H9 (cell line): ENCODE results near the gene SYT17. TPM values are rescaled to one million over a fixed set of nuclear protein-coding genes. Genes with fewer than 3 reads are reported as not detected.

Source experiments
- DNase-seq: peaks from one replicate; pipeline ENCODE4 v3.0.0-alpha.2; 2017
- H2AFZ ChIP-seq: one replicate; pipeline ENCODE4 v1.6.1; 2013; ENCODE audit warnings: mild to moderate bottlenecking, low read length, control low read depth, moderate library complexity
- H2AK5ac ChIP-seq: 2 replicates; pipeline ENCODE4 v1.6.1; 2013; ENCODE audit warnings: low read length, control low read depth, mixed read lengths; ENCODE audit not compliant: insufficient read length
- H2BK120ac ChIP-seq: one replicate; pipeline ENCODE4 v1.6.1; 2013; ENCODE audit warnings: low read depth, mild to moderate bottlenecking, low read length, control low read depth, inconsistent platforms; ENCODE audit not compliant: poor library complexity, severe bottlenecking
- H2BK12ac ChIP-seq: 2 replicates; pipeline ENCODE4 v1.6.1; 2013; ENCODE audit warnings: low read length, control low read depth, mixed read lengths, low read depth; ENCODE audit not compliant: insufficient read length
- H2BK15ac ChIP-seq: 2 replicates; pipeline ENCODE4 v1.6.1; 2013; ENCODE audit warnings: low read depth, low read length, control low read depth
- H2BK20ac ChIP-seq: one replicate; pipeline ENCODE4 v1.6.1; 2013; ENCODE audit warnings: low read depth, mild to moderate bottlenecking, low read length, control low read depth, inconsistent platforms; ENCODE audit not compliant: poor library complexity, severe bottlenecking
- H2BK5ac ChIP-seq: 2 replicates; pipeline ENCODE4 v1.6.1; 2013; ENCODE audit warnings: low read length, control low read depth, mixed read lengths; ENCODE audit not compliant: insufficient read length
- H3K14ac ChIP-seq: 2 replicates; pipeline ENCODE4 v1.6.1; 2013; ENCODE audit warnings: low read length, control low read depth; ENCODE audit not compliant: insufficient read depth
- H3K18ac ChIP-seq: 2 replicates; pipeline ENCODE4 v1.6.1; 2013; ENCODE audit warnings: low read depth, mild to moderate bottlenecking, mixed read lengths, low read length, control low read depth; ENCODE audit not compliant: insufficient read length
- H3K23ac ChIP-seq: 2 replicates; pipeline ENCODE4 v1.6.1; 2013; ENCODE audit warnings: low read length, control low read depth, mixed read lengths, low read depth; ENCODE audit not compliant: insufficient read length
- H3K23me2 ChIP-seq: 2 replicates; pipeline ENCODE4 v1.6.1; 2013; ENCODE audit warnings: low read depth, mild to moderate bottlenecking, mixed read lengths, low read length, control low read depth; ENCODE audit not compliant: insufficient read length, poor library complexity, severe bottlenecking
- H3K27ac ChIP-seq: 2 replicates; pipeline ENCODE4 v1.5.1; 2013; ENCODE audit warnings: low read length, control low read depth, mixed read lengths, low read depth; ENCODE audit not compliant: insufficient read length
- H3K27me3 ChIP-seq: 2 replicates; pipeline ENCODE4 v1.6.1; 2013; ENCODE audit warnings: low read length, control low read depth, inconsistent platforms; ENCODE audit not compliant: insufficient read depth
- H3K4ac ChIP-seq: 2 replicates; pipeline ENCODE4 v1.6.1; 2013; ENCODE audit warnings: low read depth, mild to moderate bottlenecking, control low read depth, inconsistent platforms, low read length, moderate library complexity
- H3K4me1 ChIP-seq: 2 replicates; pipeline ENCODE4 v1.6.1; 2013; ENCODE audit warnings: low read length, control low read depth, inconsistent platforms; ENCODE audit not compliant: insufficient read depth
- H3K4me2 ChIP-seq: 2 replicates; pipeline ENCODE4 v1.6.1; 2013; ENCODE audit warnings: low read length, control low read depth, mixed read lengths; ENCODE audit not compliant: insufficient read length, insufficient read depth
- H3K56ac ChIP-seq: 2 replicates; pipeline ENCODE4 v1.6.1; 2013; ENCODE audit warnings: low read depth, mild to moderate bottlenecking, mixed read lengths, low read length, control low read depth; ENCODE audit not compliant: insufficient read length
- H3K79me1 ChIP-seq: 2 replicates; pipeline ENCODE4 v1.6.1; 2013; ENCODE audit warnings: low read depth, mild to moderate bottlenecking, moderate library complexity, low read length, control low read depth, inconsistent platforms; ENCODE audit not compliant: insufficient read depth, poor library complexity, severe bottlenecking
- H3K79me2 ChIP-seq: 2 replicates; pipeline ENCODE4 v1.6.1; 2013; ENCODE audit warnings: low read length, control low read depth, inconsistent platforms; ENCODE audit not compliant: insufficient read depth
- H3K9ac ChIP-seq: 2 replicates; pipeline ENCODE4 v1.6.1; 2013; ENCODE audit warnings: low read length, control low read depth, mixed read lengths; ENCODE audit not compliant: insufficient read length; ENCODE audit errors: extremely low read depth
- H3K9me3 ChIP-seq: one replicate; pipeline ENCODE4 v1.6.1; 2013; ENCODE audit warnings: low read depth, low read length, inconsistent platforms; ENCODE audit not compliant: control insufficient read depth
- H3T11ph ChIP-seq: one replicate; pipeline ENCODE4 v1.6.1; 2013; ENCODE audit warnings: mild to moderate bottlenecking, low read length, control low read depth, inconsistent platforms
- H4K20me1 ChIP-seq: one replicate; pipeline ENCODE4 v1.6.1; 2013; ENCODE audit not compliant: control insufficient read depth, insufficient read length, insufficient read depth
- H4K5ac ChIP-seq: 2 replicates; pipeline ENCODE4 v1.6.1; 2013; ENCODE audit warnings: low read depth, mild to moderate bottlenecking, mixed read lengths, low read length, control low read depth; ENCODE audit not compliant: insufficient read length
- H4K8ac ChIP-seq: replicated peaks from 2 replicates; pipeline ENCODE4 v1.6.1; 2013; ENCODE audit warnings: low read length, control low read depth, mixed read lengths, low read depth; ENCODE audit not compliant: insufficient read length
- H4K91ac ChIP-seq: 2 replicates; pipeline ENCODE4 v1.6.1; 2013; ENCODE audit warnings: low read depth, mild to moderate bottlenecking, moderate library complexity, mixed read lengths, low read length, control low read depth; ENCODE audit not compliant: insufficient read length
- H3K27ac Mint-ChIP-seq, 3 experiments: 2 replicates in 2 of 3; 3 replicates in 1 of 3; pipeline ENCODE4 v1.8.0; 2020 to 2021; ENCODE audit warnings: mixed read lengths in 3 of 3, mild to moderate bottlenecking in 1 of 3, moderate library complexity in 1 of 3
- H3K27me3 Mint-ChIP-seq: 2 replicates; pipeline ENCODE4 v1.8.0; 2021; ENCODE audit warnings: low read depth, mild to moderate bottlenecking, moderate library complexity, mixed read lengths
- H3K36me3 Mint-ChIP-seq, 3 experiments: 2 replicates in 2 of 3; 3 replicates in 1 of 3; pipeline ENCODE4 v1.8.0; 2020 to 2021; ENCODE audit warnings: low read depth in 3 of 3, mixed read lengths in 3 of 3; ENCODE audit not compliant: insufficient read depth in 1 of 3
- H3K4me1 Mint-ChIP-seq, 2 experiments: 2 replicates each; pipeline ENCODE4 v1.8.0; 2020; ENCODE audit warnings: mixed read lengths in 2 of 2
- H3K4me3 Mint-ChIP-seq, 2 experiments: 2 replicates in 1 of 2; 3 replicates in 1 of 2; pipeline ENCODE4 v1.8.0; 2020 to 2021; ENCODE audit warnings: mild to moderate bottlenecking in 2 of 2, mixed read lengths in 2 of 2, moderate library complexity in 1 of 2
- H3K9me3 Mint-ChIP-seq, 2 experiments: 2 replicates in 1 of 2; 3 replicates in 1 of 2; pipeline ENCODE4 v1.8.0; 2020; ENCODE audit warnings: mild to moderate bottlenecking in 2 of 2, mixed read lengths in 2 of 2, moderate library complexity in 1 of 2
- WGBS: extraction: QIAGEN DNeasy Blood & Tissue Kit; methylation state at CpG from one replicate; pipeline ENCODE4 v1.1.7; 2013; ENCODE audit warnings: missing lambda C conversion rate, low lambda C conversion rate, mixed read lengths; ENCODE audit not compliant: insufficient read length; ENCODE audit errors: extremely low coverage; 5-methylcytosine and 5-hydroxymethylcytosine counted together
- total RNA-seq: library from RNA; stranded (reverse); gene quantifications from 2 replicates; pipeline ENCODE4 v1.2.1, GENCODE V29; 2021
- TF ChIP-seq, protein P1 (sequence below): fragments of 200-600 bp; sonication (generic); conservative IDR thresholded peaks from 3 replicates; pipeline ENCODE4 v1.8.0; 2021; ENCODE audit warnings: antibody characterized with exemption, mild to moderate bottlenecking

SYT17 gene
- total RNA-seq, 1 experiment from 2014 or later = 3.0 TPM

DNA sequence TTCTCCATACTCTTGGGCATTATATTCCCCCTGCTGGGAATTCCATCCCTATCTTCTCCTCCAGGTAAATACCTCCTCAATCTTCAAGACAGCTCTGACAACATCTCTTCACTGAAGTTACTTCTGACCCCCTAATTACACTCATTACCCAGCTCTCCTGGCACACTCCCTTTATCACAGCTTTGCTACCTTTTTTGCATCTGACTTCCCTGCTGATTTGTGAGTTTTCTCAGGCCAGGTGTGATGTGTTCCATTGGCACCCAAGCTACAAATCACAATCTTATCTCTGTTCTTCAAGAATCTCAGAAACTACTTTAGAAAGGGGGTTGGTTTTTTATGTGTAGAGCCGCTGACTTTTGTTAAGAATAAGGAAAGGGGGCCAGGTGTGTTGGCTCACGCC, 131.5 kb downstream of the SYT17 start:
- H2BK12ac ChIP-seq = no peak overlapping the region
- H3K4ac ChIP-seq = no peak overlapping the region
- no peak overlapping the region for H3K4me2 ChIP-seq
- no peaks in the 10 kb centered on the region for H3K36me3 Mint-ChIP-seq
- H2AFZ ChIP-seq = no peak overlapping the region
- no peak overlapping the region for H3K4me3 Mint-ChIP-seq
- H4K91ac ChIP-seq = no peak overlapping the region
- no peaks in the 10 kb centered on the region for H3K79me1 ChIP-seq
- H3K4me1 ChIP-seq = no peaks in the 10 kb centered on the region
- H3K27me3 Mint-ChIP-seq = peaks cover 4% of the 10 kb centered on the region
- H3T11ph ChIP-seq = no peak overlapping the region
- H3K9me3 Mint-ChIP-seq = no peaks in the 10 kb centered on the region
- no peak for DNase-seq
- no peak overlapping the region for H2BK120ac ChIP-seq
- no peaks in the 10 kb centered on the region for H3K9me3 ChIP-seq
- H3K23me2 ChIP-seq = no peaks in the 10 kb centered on the region
- no peaks in the 10 kb centered on the region for H3K27me3 ChIP-seq
- H2BK15ac ChIP-seq = no peak overlapping the region
- no CpG with 5 or more reads among the region's 2 CpGs for WGBS
- TF ChIP-seq, protein P1, sequence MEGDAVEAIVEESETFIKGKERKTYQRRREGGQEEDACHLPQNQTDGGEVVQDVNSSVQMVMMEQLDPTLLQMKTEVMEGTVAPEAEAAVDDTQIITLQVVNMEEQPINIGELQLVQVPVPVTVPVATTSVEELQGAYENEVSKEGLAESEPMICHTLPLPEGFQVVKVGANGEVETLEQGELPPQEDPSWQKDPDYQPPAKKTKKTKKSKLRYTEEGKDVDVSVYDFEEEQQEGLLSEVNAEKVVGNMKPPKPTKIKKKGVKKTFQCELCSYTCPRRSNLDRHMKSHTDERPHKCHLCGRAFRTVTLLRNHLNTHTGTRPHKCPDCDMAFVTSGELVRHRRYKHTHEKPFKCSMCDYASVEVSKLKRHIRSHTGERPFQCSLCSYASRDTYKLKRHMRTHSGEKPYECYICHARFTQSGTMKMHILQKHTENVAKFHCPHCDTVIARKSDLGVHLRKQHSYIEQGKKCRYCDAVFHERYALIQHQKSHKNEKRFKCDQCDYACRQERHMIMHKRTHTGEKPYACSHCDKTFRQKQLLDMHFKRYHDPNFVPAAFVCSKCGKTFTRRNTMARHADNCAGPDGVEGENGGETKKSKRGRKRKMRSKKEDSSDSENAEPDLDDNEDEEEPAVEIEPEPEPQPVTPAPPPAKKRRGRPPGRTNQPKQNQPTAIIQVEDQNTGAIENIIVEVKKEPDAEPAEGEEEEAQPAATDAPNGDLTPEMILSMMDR = no peak
- H2AK5ac ChIP-seq = no peak overlapping the region
- no peaks in the 10 kb centered on the region for H3K79me2 ChIP-seq
- no peak overlapping the region for H4K8ac ChIP-seq
- H3K27ac ChIP-seq = no peak overlapping the region
- H2BK5ac ChIP-seq = no peak overlapping the region
- no peak overlapping the region for H3K23ac ChIP-seq
- H3K9ac ChIP-seq = no peak overlapping the region
- H3K14ac ChIP-seq = no peak overlapping the region
- no peak overlapping the region for H4K5ac ChIP-seq
- H3K27ac Mint-ChIP-seq = no peak overlapping the region
- no peak overlapping the region for H3K56ac ChIP-seq
- no peak overlapping the region for H3K18ac ChIP-seq
- peaks cover 1 to 8% of the 10 kb centered on the region in 2 experiments for H3K4me1 Mint-ChIP-seq
- no peak overlapping the region for H2BK20ac ChIP-seq
- H4K20me1 ChIP-seq = no peaks in the 10 kb centered on the region
